HG03045 (cell line): ENCODE measurements around the gene ATG101.
A peak's percentile ranks its signal among the peaks of the same experiment; 100 is the strongest.
"Not testable (repeated sequence)": the region's sequence is repeated elsewhere in the genome, so short reads cannot be mapped to it uniquely, and the experiment has no call there.

Experiments used
- ATAC-seq: cut with Tn5 transposase; IDR thresholded peaks from one replicate; pipeline ENCODE4 v1.9.1; 2021; ENCODE audit warnings: mild to moderate bottlenecking, moderate library complexity; ENCODE audit not compliant: unreplicated experiment

ATG101 gene

DNA sequence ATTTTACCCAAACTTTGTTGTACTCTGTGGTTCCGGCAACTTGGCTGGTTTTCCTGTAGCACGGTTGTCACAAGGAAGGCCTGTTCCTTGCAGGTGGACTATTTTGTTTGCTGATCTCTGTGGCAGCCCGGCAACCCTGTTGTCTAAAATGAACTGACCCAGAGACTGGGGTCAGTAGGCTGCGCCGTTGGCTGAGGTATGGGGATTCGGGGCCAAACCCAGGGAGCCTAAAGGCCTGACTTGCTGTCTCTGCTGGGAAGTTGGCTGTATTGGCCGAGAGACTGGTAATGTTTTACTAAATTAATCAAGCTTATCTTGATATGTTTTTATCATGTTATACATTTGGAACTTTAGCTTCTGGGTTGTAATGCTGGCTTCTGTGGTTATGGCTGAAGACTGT is 23.6 kb downstream of the ATG101 start:
- no peak for ATAC-seq

DNA sequence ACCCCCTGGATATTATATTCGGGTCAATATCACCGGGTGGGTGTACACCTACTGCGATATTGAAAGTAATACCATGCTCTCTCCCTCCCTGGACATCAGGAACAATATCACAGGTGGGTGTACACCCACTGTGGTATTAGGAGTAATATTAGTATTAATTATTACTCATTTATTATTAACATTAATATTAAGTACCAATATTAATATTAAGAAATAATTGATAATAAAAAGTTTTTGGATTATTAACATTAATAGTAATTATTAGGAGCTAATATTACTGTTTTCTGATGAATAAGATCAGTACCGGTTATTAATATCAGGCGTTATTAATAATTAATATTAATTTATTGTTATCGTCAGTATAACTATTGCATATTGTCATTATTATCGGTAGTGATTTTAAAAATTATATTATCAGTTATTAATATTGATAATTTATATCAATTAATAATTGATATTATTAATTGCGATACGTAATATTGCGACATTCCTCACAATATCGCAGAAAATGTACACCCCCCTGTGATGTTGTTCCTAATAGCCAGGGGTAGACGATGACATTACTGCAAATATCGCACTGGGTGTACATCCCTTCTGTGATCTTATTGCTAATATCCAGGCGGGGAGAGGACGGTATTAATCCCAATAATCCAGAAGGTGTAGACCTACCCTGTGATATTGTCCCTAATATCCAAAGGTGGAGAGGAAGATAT is 26.7 kb downstream of the ATG101 start:
- ATAC-seq = no peak

DNA sequence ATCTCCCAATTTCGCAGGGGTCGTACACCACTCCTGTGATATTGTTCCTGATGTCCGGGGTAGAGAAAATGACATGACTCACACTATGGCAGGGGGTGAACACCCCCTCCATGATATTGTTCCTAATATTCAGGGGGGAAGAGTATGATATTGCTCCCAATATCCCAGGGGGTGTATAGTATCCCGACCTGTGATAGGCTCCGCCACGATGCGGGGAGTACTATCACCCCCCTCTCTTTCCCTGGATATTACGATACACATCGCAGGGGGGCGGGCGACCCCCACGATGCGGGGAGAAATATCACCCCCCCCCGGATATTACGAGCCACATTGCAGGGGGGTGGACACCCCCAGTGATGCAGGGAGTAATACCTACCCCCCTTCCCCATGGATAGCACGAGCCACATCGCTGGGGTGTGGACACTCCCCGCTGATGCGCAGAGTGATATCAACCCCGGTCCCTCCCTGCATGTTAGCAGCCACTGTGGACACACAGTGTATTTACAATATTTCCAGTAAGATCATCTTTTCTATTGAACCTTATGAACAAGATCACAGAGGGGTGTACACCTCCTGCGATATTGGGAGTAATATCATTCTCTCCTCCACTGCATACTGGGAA is 27.4 kb downstream of the ATG101 start:
- no peak for ATAC-seq

DNA sequence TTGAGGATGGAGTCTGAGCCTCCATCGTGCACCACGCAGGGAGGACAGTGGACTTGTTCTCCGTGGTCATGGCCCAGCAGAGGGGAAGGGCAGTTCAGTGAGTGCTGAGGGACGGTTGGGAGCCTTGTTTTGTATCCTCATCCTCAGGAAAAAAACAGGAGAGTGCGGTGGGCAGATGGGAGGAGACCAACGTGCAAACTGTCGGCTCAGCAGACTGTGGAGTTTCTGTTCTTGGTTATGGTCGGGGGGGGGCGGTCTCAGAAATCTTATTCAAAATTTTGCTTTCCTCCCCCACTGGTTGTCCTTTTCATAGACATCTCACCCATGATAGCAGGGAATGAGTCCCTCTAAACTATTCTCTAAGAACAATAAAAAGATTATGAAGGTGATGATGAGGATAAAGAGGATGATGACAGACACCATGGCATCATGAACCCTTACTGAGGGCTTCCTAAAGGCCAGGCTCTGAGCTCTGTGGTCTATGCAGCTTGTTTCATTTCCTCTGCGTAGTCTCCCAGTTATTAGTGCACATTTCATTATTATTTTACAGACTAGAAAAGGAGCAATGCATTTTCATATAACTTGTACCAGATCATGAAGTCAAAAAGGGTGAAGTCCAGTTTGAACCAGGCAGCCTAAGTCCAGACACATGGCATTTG is 34.8 kb downstream of the ATG101 start:
- not testable (repeated sequence) for ATAC-seq

DNA sequence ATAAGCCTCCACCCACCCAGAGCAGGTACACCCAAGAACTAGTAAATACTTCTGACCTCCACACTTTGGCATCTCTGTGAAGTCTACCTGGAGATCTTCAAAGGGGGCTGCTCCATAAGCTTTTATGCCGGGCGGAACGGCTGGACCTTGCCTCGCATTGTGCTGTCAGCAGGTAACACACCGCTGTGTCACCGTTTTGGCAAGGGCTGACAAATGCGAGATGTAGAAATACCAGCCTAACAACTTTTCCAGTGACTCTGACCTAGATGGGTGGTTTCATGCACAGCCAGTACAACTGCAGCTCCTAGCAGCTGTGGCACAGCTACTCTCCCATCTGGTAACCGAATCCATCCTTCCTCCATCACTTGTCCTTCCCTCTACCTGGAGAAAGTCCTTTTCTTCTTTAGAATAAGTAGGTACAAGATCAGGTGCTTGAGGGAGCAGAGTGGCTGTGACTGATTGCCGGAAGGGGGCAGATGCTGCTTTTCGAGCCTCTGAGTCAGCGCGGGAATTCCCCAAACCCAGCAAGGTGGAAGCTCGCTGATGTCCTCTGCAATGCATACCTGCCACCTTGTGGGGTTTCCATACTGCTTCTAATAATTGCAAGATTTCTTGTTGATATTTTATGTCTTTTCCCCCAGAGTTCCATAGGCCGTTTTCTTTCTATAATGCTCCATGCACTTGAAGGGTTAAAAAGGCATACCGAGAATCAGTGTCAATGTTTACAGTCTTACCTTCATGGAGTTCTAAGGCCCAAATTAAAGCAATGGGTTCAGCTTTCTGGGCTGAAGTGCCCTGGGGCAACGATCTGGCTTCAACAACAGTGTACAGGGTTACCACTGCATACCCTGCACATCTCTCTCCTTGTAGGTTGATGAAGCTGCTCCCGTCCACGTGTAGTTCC is 46.7 kb downstream of the ATG101 start:
- ATAC-seq = not testable (repeated sequence)

DNA sequence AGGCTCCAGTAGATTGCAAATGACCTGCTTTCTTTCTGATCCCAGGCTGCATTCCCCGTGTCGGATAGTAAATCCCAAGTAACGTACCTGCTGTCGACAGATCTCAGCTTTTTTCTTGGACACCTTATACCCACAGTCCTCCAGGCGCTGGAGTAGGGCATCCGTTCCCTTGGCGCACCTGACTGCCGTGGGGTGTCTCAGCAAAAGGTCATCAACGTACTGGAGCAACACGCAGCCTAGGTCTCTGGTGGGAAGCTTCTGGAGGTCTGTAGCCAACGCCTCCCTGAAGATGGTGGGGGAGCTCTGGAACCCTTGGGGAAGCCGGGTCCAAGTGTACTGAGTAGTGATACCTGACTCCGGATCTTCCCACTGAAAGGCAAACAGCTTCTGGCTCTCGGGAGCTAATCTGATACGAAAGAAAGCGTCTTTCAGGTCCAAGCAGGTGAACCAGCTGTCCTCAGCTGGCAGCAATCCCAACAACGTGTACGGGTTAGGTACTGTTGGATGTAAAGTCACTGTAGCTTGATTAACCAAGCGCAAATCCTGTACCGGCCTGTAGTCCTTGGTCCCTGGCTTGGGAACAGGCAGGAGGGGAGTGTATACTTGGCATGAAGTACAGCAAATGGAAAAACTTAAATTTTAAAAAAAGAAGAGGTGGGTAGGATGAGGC is 48.2 kb downstream of the ATG101 start:
- peak; percentile 25 for ATAC-seq

DNA sequence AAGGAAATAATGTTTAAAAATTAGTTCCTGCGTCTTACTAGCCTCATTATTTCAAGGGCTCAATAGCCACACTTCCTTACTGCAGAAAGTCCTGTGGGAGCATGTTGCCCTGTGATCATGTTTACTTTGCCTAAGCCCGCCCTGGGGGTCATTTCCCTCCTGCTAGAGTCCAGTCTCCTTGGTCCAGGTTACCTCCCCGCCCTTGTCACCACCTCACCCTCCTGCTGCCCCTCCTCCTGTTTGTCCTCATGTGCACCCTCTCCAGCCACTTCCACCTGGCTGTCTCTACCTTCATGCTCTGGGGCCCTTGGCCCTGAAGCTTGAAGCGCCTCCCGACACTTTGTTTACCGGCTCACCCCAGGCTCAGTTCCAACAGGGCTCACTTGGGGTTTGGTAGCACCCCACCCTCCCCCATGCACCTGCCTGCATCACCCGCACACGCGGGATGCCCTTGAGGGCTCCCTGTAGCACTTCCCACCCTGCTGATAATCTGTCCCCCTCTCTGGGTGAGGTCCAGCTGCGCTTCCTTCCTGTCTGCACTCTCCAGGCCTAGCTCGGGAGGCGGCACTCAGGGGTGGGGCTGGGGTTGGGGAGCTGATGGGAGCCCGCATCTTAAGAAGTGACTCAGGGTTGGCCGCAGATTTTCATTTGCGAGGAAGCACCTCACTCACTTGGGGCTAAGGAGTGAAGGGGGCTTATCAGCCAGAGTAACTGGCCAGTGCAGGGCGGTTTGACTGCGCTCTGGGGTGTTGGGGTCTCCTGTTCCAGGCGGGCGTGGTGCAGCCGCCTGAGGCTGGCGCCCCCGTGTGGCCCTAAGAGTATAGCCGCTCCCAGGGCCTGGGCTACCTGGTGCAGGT is 49.8 kb downstream of the ATG101 start:
- no peak for ATAC-seq

DNA sequence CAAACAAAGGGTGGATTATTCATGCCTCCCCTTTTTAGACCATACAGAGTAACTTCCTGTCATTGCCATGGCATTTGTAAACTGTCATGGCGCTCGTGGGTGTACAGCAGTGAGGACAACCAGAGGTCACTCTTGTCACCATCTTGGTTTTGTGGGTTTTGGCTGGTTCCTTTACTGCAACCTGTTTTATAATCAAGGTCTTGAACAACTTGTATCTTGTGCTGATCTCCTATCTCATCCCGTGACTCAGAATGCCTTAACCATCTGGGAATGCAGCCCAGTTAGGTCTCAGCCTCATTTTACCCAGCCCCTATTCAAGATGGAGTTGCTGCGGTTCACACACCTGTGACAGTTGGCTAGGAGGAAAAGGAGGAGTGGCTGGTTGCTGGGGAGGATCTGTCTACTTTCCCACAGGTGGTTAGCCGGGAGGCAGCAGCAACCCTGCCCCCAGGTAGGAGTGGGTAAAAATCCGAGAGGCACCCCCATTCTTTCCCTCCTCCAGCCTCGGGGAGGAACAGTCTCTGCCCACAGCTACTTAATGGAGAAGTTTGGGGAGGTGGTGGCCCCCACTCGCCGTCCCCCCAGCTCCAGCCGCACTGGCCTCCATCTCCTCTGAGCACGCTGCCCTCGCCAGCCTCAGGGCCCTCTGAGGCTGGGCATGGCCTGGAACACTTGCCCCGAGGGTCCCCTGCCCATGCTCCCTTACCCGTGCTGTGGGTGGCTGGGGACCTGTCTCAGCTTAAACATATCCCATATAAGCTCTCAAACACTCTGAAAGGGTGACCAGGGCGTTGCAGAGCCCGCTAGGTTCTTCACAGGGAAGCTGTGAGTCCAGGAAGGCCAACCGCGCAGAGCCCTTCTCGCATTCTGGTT is 51.4 kb downstream of the ATG101 start:
- no peak for ATAC-seq

DNA sequence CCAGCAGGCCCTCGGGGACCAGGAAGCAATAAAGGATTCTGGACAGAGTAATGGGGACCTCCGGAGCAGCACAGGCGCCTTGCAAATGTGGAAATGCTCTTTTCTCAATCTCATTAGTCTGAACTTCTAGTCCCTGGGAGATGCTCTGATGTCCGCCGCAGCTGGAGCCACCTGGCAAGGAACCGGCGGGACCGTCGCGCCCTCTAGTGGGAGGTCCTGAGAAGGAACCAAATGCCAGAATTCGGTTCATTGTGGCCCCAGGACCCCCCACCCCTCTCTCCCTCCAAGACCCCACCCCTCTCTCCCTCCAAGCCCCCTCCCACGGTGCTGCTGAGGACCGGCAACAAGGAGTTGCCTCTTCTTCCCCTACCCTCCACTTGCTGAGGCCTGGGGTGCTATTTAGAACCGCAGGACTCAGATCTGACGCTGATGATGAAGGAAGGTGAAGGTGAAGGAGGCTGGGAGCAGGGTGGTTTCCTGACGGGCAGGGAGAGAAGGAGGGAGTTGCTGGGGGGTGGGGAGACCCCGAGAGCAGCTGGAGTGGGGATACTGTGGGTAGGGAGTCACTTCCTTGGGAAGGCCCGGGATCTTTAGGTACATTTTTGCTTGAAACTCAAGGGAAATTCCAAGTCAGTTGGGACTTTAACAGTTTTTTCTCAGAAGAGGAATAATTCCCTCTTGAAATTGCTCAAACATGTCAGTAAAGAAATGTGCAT is 52.2 kb downstream of the ATG101 start:
- ATAC-seq = no peak

DNA sequence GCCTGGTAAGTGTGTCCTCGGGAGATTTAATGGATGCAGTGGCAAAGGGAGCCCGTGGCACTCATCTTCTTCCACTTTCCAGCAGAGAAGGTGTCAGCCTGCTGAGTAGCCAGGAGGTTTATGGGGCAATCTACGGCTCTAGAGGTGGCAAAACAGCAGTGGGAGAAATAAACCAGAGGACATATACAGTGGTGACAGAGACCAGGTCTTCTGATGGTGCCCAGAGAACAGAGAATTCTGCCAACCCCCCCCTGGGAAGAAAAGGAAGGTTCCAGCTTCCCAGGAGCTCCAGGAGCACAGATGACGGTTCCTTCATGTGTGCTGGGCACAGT is 52.7 kb downstream of the ATG101 start:
- ATAC-seq = no peak

DNA sequence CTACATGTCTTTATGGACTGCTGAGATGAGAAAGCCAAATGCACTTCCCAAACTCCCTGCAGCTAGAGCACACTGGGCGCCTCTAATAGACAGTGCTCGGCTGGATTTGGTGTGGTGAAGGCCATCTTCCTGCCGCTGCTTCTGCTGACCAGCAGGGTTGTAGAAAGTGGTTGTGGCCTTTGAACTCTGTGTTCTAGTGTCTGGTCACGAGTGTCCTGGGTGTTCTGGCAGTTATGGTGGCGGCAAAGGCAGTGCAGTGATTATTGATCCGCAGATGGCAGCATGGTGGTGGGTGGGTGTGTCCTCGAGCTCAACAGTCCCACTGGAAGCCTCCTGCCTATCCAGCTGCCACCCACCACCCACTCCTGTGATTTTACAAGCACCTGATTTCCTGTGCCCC is 53.1 kb downstream of the ATG101 start:
- ATAC-seq = no peak

DNA sequence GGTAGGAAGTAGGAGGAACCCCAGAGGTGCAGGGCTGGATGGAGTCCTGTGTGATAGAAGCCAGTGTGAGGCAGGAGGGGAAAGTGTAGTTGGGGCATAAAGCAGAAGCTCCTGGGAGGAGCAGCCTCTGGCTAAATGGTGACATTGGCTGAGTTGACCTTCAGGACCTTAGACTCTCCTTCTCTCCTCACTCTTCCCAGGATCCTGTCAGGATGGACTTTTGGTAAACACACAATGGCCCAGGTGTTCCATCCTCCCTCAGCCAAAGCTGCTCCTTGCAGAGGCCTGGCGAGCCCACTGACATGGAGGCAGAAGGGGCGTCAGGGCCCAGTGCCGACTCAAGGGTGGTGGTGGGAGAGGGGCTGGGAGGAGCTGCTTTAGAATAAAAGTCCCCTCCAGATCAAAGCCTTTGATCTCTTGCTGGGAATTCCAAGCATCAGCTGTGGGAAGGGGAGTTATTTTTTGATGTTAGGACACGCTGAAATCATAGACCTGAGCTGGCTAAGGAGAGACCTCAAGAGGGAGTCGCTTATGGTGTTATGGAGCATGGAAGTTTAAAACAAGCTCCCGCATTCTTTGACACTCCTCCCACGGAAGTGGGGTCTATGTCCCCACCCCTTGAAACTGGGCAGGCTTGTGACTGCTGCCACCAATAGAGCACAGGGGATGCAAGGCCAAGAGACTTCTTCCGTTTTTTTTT is 53.9 kb downstream of the ATG101 start:
- no peak for ATAC-seq

DNA sequence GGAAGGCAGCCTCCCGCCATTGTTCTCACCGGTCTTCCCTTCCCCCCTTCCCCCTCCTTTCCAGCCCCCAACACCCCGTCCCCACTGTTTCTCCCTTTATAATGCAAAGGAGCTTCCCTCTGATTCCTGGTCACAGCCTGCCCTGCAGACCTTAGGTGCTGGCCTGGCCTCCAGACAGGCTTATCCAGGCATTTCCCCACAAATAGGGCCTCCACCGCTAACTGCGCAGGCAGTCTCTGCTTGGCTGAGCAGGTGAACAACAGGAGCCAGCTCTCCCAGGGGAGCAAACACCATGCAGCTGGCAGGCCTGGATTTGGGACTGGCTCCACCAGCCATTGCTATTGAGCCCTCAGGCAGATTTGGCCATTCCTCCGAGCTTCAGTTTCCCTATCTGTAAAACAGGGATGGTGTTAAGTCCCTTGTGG is 55.7 kb downstream of the ATG101 start:
- ATAC-seq = no peak

DNA sequence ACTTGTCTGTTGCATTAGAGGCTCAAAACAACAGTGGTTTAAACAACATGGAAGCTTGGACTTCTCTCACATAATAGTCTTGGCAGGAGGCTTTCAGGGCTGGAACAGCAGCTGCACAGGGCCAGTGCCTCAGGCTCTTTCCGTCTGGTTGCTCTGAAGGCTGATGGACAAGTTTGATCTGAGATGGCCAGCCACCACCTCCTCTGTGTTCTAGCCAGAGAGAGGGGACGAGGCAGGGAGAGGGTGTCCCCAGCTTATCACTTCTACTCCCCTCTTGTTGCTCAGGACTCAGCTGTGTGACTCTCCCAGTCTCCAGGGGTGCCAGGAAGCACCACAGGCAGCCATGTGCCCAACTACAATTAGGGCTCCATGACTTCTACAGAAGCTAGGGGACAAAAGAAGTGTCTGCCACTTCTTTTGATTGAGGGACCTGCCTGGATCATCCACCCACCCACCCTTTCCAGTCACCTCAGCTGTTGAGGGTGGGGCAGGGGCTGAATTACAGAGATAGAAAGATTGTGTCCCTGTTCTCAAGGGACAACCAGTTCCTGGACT is 56.3 kb downstream of the ATG101 start:
- ATAC-seq = no peak
